Smooth muscle cell of the pulmonary artery (primary cell): Measurements from ENCODE around the gene IFNG-AS1. TPM values are rescaled to one million over a fixed set of nuclear protein-coding genes. Genes with fewer than 3 reads are reported as not detected.

Source experiments
- total RNA-seq: library from RNA; depleted of rRNA; stranded (reverse); fragments of >200 nt; gene quantifications from 2 replicates; pipeline ENCODE4 v1.2.3, GENCODE V29; 2014

IFNG-AS1 gene
- 0.07 TPM in 1 of 2 replicates, not detected in the other for total RNA-seq

GRCh38 chr12:67989184-67989920, at the start of gene IFNG-AS1:
Gene IFNG-AS1, plus strand, starts transcription at chr12:67989447.

Other genes with a start within 250 kb of the IFNG-AS1 start
- not detected in 2 replicates for gene IFNG, start 170.3 kb downstream of the IFNG-AS1 start, total RNA-seq
- 0.13 and 2.0 TPM in 2 replicates for gene IL26, start 236.4 kb downstream of the IFNG-AS1 start, total RNA-seq